PC-9 (cell line): ENCODE data around the gene CFAP161. TPM values are rescaled to one million over a fixed set of nuclear protein-coding genes. Genes with fewer than 3 reads are reported as not detected.

Experiments
- BruUV-seq: library from RNA; stranded (reverse); fragments of 400-500 nt; replicated peaks from 2 replicates; lab custom pipeline; 2021; lab: Mats Ljungman, UMichigan
- CTCF ChIA-PET: fragments of 300-600 bp; sonication (Branson Sonifier 250); formaldehyde crosslinking; loops from one replicate; lab custom pipeline; 2022; ENCODE audit warnings: antibody characterized with exemption; lab: Charles Lee
- POLR2A ChIA-PET: fragments of 300-600 bp; sonication (Branson Sonifier 250); formaldehyde crosslinking; loops from one replicate; lab custom pipeline; 2022; ENCODE audit warnings: antibody characterized with exemption; ENCODE audit not compliant: unreplicated experiment; lab: Charles Lee
- DNase-seq, 2 experiments: peaks; one replicate each; pipeline versions ENCODE4 v3.0.0 to v3.0.0-alpha.2; 2015 to 2022; ENCODE audit warnings: mixed read lengths in 1 of 2
- H2AFZ ChIP-seq: fragments of 200-600 bp; sonication (generic); 2 replicates; pipeline ENCODE4 v1.8.1; 2017; ENCODE audit warnings: antibody characterized with exemption
- H3F3A ChIP-seq: fragments of 200-600 bp; sonication (generic); 2 replicates; pipeline ENCODE4 v1.8.1; 2017; ENCODE audit warnings: antibody characterized with exemption, mild to moderate bottlenecking, low read depth; ENCODE audit not compliant: insufficient read depth
- H3K27ac ChIP-seq: fragments of 200-600 bp; sonication (generic); 2 replicates; pipeline ENCODE4 v1.6.1; 2016; ENCODE audit warnings: mixed run types
- H3K27me3 ChIP-seq: fragments of 200-600 bp; sonication (generic); 2 replicates; pipeline ENCODE4 v1.6.1; 2016; ENCODE audit warnings: low read depth, mixed run types; ENCODE audit not compliant: insufficient read depth
- H3K36me3 ChIP-seq: fragments of 200-600 bp; sonication (generic); 2 replicates; pipeline ENCODE4 v1.6.1; 2016; ENCODE audit warnings: low read depth, mixed run types
- H3K4me1 ChIP-seq: fragments of 200-600 bp; sonication (generic); replicated peaks from 2 replicates; pipeline ENCODE4 v1.6.1; 2016; ENCODE audit warnings: mixed run types; ENCODE audit not compliant: insufficient read depth
- H3K4me2 ChIP-seq: fragments of 200-600 bp; sonication (generic); 2 replicates; pipeline ENCODE4 v1.6.1; 2017; ENCODE audit warnings: mixed run types
- H3K4me3 ChIP-seq: fragments of 200-600 bp; sonication (generic); 2 replicates; pipeline ENCODE4 v1.6.1; 2016; ENCODE audit warnings: mixed run types
- H3K79me2 ChIP-seq: fragments of 200-600 bp; sonication (generic); 2 replicates; pipeline ENCODE4 v1.6.1; 2017; ENCODE audit warnings: low read depth, mixed run types
- H3K9me2 ChIP-seq: fragments of 200-600 bp; sonication (generic); 2 replicates; pipeline ENCODE4 v1.8.1; 2017; ENCODE audit warnings: mild to moderate bottlenecking; ENCODE audit not compliant: insufficient read depth
- H3K9me3 ChIP-seq: fragments of 200-600 bp; sonication (generic); 2 replicates; pipeline ENCODE4 v1.8.1; 2016; ENCODE audit warnings: low read depth; ENCODE audit not compliant: insufficient read depth
- H4K20me1 ChIP-seq: fragments of 200-600 bp; sonication (generic); 2 replicates; pipeline ENCODE4 v1.8.1; 2017; ENCODE audit not compliant: insufficient read depth
- CTCF ChIP-seq: fragments of 200-600 bp; sonication (generic); conservative IDR thresholded peaks from 2 replicates; pipeline ENCODE4 v1.6.1; 2017; ENCODE audit warnings: mixed run types, antibody characterized with exemption, mild to moderate bottlenecking, moderate library complexity
- EZH2 ChIP-seq: fragments of 200-600 bp; sonication (generic); IDR thresholded peaks from 2 replicates; pipeline ENCODE4 v1.8.0; 2017; ENCODE audit warnings: antibody characterized with exemption, low read depth
- intact Hi-C: fragments of 100-400 bp; cut with micrococcal nuclease; formaldehyde crosslinking; loops from one replicate; pipeline ENCODE4 v1.10.0; 2022; ENCODE audit not compliant: unreplicated experiment
- total RNA-seq: library from RNA; stranded (reverse); gene quantifications from 2 replicates; pipeline ENCODE4 v1.2.3, GENCODE V29; 2021

CFAP161 gene
- total RNA-seq, 1 experiment from 2014 or later: 1.4 TPM

- H2AFZ ChIP-seq: no peak overlapping the region
- peaks cover 7% of the 10 kb centered on the region; the same call in 1 of the 2 replicates for H3K27me3 ChIP-seq
- POLR2A ChIA-PET: no interaction called here
- H3K4me3 ChIP-seq: no peak overlapping the region
- no peaks in the 10 kb centered on the region for H3F3A ChIP-seq
- H3K4me2 ChIP-seq: no peak overlapping the region
- CTCF ChIA-PET: interaction anchor here (1.0 to 2.3 kb wide), 2 partner anchors 10 to 161 kb away, joined by 3 to 18 read pairs; no protein-coding TSS in a partner anchor
- no peaks in the 10 kb centered on the region for H3K4me1 ChIP-seq
- no peaks in the 10 kb centered on the region for H3K36me3 ChIP-seq
- intact Hi-C loops: loop anchor here (5.0 to 10.0 kb wide), 3 partner anchors 103 to 1761 kb away; partner anchors contain the start of gene TLNRD1
- no peaks in the 10 kb centered on the region for H3K9me3 ChIP-seq
- BruUV-seq: no TSS peak
- H4K20me1 ChIP-seq: no peaks in the 10 kb centered on the region
- TF ChIP-seq EZH2: no peak
- TF ChIP-seq CTCF: no peak
- no peak for DNase-seq
- no peaks in the 10 kb centered on the region for H3K9me2 ChIP-seq
- no peaks in the 10 kb centered on the region for H3K79me2 ChIP-seq
- no peak overlapping the region for H3K27ac ChIP-seq
These were observed 28.5 kb upstream of the CFAP161 start for GRCh38 chr15:81105545-81105944.

DNA sequence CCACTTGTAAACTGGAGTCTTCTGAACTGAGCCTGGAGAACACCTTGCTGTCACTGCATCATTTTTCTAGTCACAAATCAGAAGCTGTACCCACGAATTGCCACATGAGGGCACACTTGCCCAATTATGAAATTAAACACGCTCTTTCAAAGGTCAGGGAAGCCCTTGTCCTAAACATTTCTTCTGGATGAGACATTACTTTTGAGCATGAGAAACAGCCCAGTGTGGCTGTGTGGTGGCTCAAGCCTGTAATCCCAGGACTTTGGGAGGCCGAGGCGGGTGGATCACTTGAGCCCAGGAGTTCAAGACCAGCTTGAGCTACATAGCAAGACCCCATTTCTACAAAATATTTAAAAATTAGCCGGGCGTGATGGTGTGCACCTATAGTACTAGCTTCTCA, 27.5 kb upstream of the CFAP161 start:
- Histone ChIP-seq H3K36me3 (no peaks in the 10 kb centered on the region), H4K20me1 (no peaks in the 10 kb centered on the region), H3K27me3 (peaks cover 17% of the 10 kb centered on the region; the same call in 1 of the 2 replicates), H3K4me2 (no peak overlapping the region), H3K9me3 (no peaks in the 10 kb centered on the region), H3F3A (no peaks in the 10 kb centered on the region), H3K4me3 (no peak overlapping the region), H3K79me2 (no peaks in the 10 kb centered on the region), H3K9me2 (no peaks in the 10 kb centered on the region), H3K4me1 (no peaks in the 10 kb centered on the region), H2AFZ (no peak overlapping the region), H3K27ac (no peak overlapping the region)
- ChIA-PET POLR2A (no interaction called here), CTCF (interaction anchor here (0.7 to 2.3 kb wide), 3 partner anchors 9 to 167 kb away, joined by 3 to 18 read pairs (median 9); no protein-coding TSS in a partner anchor)
- DNase-seq: peak; percentile 48
- intact Hi-C loops: loop anchor here (1.0 to 10.0 kb wide), 5 partner anchors 104 to 1762 kb away; partner anchors contain the start of gene TLNRD1
- TF ChIP-seq EZH2: no peak
- peak; percentile 78 for TF ChIP-seq CTCF
- BruUV-seq: no TSS peak

DNA sequence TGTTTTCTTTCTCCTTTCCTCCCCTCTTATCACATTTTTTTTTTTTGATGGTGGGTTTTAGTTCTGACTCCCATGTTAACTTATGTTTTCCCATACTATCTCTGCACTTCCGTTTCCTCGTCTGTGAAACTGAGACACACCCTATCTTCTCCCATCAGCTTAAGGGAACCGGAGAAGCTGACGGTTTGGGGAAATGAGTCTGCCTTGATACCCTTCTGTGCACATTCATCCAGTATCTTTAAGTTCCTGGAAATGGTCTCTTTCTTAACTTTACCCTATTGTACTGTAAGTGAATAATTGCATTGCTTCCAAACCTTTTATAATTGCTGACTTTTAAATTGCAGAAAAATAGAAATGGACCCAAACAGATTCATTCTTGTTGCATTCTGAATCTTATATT, 26.2 kb upstream of the CFAP161 start:
- TF ChIP-seq CTCF (no peak), EZH2 (no peak)
- Histone ChIP-seq H3K9me2 (no peaks in the 10 kb centered on the region), H3F3A (no peaks in the 10 kb centered on the region), H3K79me2 (no peaks in the 10 kb centered on the region), H4K20me1 (no peaks in the 10 kb centered on the region), H3K36me3 (no peaks in the 10 kb centered on the region), H3K4me1 (no peaks in the 10 kb centered on the region), H3K4me3 (no peak overlapping the region), H3K4me2 (no peak overlapping the region), H2AFZ (no peak overlapping the region), H3K27me3 (peaks cover 23% of the 10 kb centered on the region; the same call in 1 of the 2 replicates), H3K9me3 (no peaks in the 10 kb centered on the region), H3K27ac (no peak overlapping the region)
- ChIA-PET CTCF (no interaction called here), POLR2A (no interaction called here)
- no TSS peak for BruUV-seq
- intact Hi-C loops: loop anchor here (5.0 to 10.0 kb wide), 3 partner anchors 106 to 1763 kb away; partner anchors contain the start of gene TLNRD1
- DNase-seq: no peak
